Transverse colon (tissue), 4 donors: ENCODE measurements around the gene DOC2B. TPM values are rescaled to one million over a fixed set of nuclear protein-coding genes. Genes with fewer than 3 reads are reported as not detected.
"Not testable (repeated sequence)": the region's sequence is repeated elsewhere in the genome, so short reads cannot be mapped to it uniquely, and the experiment has no call there.

Experiments used
- DNase-seq: peaks from one replicate; pipeline ENCODE4 v3.0.0-alpha.2; 2019
- H3K27ac ChIP-seq, 4 donors: fragments of 200-600 bp; sonication (generic); 2 replicates each; pipeline ENCODE4 v1.5.1; 2016 to 2018; ENCODE audit warnings: inconsistent platforms in 4 of 4
- H3K27me3 ChIP-seq: fragments of 200-600 bp; sonication (generic); 2 replicates; pipeline ENCODE4 v1.5.1; 2017; ENCODE audit warnings: inconsistent platforms
- H3K36me3 ChIP-seq, 4 donors: fragments of 200-600 bp; sonication (generic); 2 replicates each; pipeline ENCODE4 v1.5.1; 2017 to 2019; ENCODE audit warnings: inconsistent platforms in 4 of 4
- H3K4me1 ChIP-seq, 4 donors: fragments of 200-600 bp; sonication (generic); 2 replicates each; pipeline ENCODE4 v1.5.1; 2017 to 2020; ENCODE audit warnings: inconsistent platforms in 4 of 4
- H3K4me3 ChIP-seq, 4 donors: fragments of 200-600 bp; sonication (generic); 1 replicate in 1 of 4; 2 replicates in 3 of 4; pipeline versions ENCODE4 v1.5.1 to v1.6.1; 2017 to 2019; ENCODE audit warnings: inconsistent platforms in 4 of 4
- H3K9me3 ChIP-seq, 2 donors: fragments of 200-600 bp; sonication (generic); 2 replicates each; pipeline ENCODE4 v1.5.1; 2017 to 2019; ENCODE audit warnings: inconsistent platforms in 2 of 2
- EP300 ChIP-seq: sonication (generic); formaldehyde crosslinking; IDR thresholded peaks from one replicate; pipeline ENCODE4 v1.6.1; 2017; ENCODE audit warnings: antibody characterized with exemption, low read depth
- POLR2A ChIP-seq: fragments of 450-650 bp; IDR thresholded peaks from one replicate; pipeline ENCODE4 v1.6.1; 2016; ENCODE audit warnings: antibody characterized with exemption, mild to moderate bottlenecking, moderate library complexity
- POLR2AphosphoS5 ChIP-seq, 3 donors: sonication (generic); formaldehyde crosslinking; IDR thresholded peaks; one replicate each; pipeline ENCODE4 v1.6.1; 2016; ENCODE audit warnings: antibody characterized with exemption in 3 of 3
- WGBS, 2 donors: methylation state at CpG; one replicate each; pipeline ENCODE4 v1.1.5; 2018; ENCODE audit warnings: low coverage in 1 of 2; 5-methylcytosine and 5-hydroxymethylcytosine counted together
- in situ Hi-C, 4 donors: fragments of 200-750 bp; cut with MboI; loops; one replicate each; pipeline versions ENCODE4 v1.15.0 to v1.15.1; 2017; ENCODE audit warnings: low sequenced_read_pairs in 3 of 4, low pct_ligation_motif_present in 1 of 4, low pct_unique_long_range_greater_than_20kb in 1 of 4
- intact Hi-C: fragments of 100-400 bp; cut with DNase I; formaldehyde crosslinking; loops from one replicate; pipeline ENCODE4 v1.15.1; 2023; ENCODE audit warnings: low total_unique reads
- total RNA-seq, 4 donors: library from RNA; depleted of rRNA; stranded (reverse); fragments of >200 nt; gene quantifications; one replicate each; pipeline ENCODE4 v1.1.0, GENCODE V29; 2016
- TF ChIP-seq, protein P1 (sequence below), 5 experiments: fragments of 200-600 bp in 3 of 5; fragments of 450-650 bp in 2 of 5; sonication (generic) in 3 of 5; IDR thresholded peaks; 1 replicate in 2 of 5; 2 replicates in 3 of 5; pipeline ENCODE4 v1.5.1; 2016 to 2017; ENCODE audit warnings: antibody characterized with exemption in 5 of 5, inconsistent platforms in 3 of 5, mild to moderate bottlenecking in 2 of 5, moderate library complexity in 1 of 5

The DOC2B gene
- total RNA-seq, 4 donors from 2014 or later = 1.8 to 11.6 (median 2.6) TPM

DNA sequence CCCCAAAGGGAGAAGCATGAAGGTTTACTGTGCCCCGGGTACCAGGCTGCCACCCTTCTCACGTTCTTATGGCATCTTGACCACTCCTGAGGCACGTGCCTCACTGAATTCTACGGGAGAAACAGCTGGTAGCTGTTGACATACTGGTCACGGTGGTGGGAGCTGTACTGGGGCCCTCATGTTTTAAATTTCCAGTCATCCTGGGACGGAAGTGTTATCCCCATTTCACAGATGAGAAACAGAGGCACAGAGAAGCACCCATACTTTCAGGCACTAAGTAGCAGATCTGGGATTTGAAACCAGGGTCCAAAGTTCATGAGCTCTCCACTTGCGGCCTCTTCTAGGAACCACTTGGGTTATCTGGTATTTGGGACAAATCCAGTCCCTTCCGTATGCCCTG is 26.3 kb upstream of the DOC2B start:
- H3K9me3 ChIP-seq = no peaks in the 10 kb centered on the region
- DNase-seq = no peak
- peaks cover 0 to 6% (median 2%) of the 10 kb centered on the region in 4 donors for H3K4me1 ChIP-seq
- intact Hi-C loops = no loop called here
- TF ChIP-seq POLR2AphosphoS5 (IDR thresholded peaks at IDR 0.05) (no peak), POLR2A (no peak), EP300 (no peak)
- TF ChIP-seq, protein P1, sequence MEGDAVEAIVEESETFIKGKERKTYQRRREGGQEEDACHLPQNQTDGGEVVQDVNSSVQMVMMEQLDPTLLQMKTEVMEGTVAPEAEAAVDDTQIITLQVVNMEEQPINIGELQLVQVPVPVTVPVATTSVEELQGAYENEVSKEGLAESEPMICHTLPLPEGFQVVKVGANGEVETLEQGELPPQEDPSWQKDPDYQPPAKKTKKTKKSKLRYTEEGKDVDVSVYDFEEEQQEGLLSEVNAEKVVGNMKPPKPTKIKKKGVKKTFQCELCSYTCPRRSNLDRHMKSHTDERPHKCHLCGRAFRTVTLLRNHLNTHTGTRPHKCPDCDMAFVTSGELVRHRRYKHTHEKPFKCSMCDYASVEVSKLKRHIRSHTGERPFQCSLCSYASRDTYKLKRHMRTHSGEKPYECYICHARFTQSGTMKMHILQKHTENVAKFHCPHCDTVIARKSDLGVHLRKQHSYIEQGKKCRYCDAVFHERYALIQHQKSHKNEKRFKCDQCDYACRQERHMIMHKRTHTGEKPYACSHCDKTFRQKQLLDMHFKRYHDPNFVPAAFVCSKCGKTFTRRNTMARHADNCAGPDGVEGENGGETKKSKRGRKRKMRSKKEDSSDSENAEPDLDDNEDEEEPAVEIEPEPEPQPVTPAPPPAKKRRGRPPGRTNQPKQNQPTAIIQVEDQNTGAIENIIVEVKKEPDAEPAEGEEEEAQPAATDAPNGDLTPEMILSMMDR (IDR thresholded peaks at IDR 0.05) = no peak
- no peak overlapping the region for H3K27ac ChIP-seq
- in situ Hi-C loops = no loop called here
- no peak overlapping the region for H3K4me3 ChIP-seq
- H3K27me3 ChIP-seq = no peaks in the 10 kb centered on the region
- H3K36me3 ChIP-seq = no peaks in the 10 kb centered on the region
- WGBS, 2 donors = 83% methylated on average over 8 of the region's 8 CpGs; no CpG with 5 or more reads in 1 of the 2 donors

DNA sequence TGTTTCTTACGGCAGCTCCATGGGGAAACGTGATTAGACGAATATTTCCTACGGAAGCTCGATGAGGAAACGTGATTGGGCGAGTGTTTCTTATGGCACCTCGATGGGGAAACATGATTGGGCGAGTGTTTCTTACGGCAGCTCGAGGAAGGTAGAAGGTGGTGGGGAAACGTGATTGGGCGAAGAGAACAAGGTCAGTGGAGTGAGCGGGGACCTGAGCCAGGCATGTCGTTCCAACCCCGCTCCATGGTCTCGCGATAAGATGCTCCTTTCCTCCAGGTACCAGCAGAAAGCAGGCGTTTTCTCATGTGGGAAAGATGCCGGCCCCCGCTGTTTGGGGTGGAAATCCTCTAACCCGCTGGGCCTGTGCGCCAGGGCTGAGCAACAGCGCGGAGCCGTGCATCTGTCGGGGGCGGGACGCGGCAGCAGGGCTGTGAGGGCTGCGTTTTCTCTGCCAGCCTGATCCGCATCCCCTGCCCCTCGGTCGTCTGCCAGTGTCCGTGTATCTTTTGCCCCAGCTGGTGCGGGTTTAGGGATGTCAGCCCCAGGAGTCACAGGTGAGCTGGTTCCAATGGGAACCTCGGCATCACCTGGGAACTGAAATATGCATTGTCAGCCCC is 25.6 kb upstream of the DOC2B start:
- no peak overlapping the region for H3K27ac ChIP-seq
- DNase-seq = no peak
- no peaks in the 10 kb centered on the region for H3K27me3 ChIP-seq
- in situ Hi-C loops = no loop called here
- WGBS, 2 donors = 95% methylated on average over 13 to 37 of the region's 37 CpGs
- TF ChIP-seq POLR2A (no peak), POLR2AphosphoS5 (IDR thresholded peaks at IDR 0.05) (no peak), EP300 (no peak)
- TF ChIP-seq, protein P1 (IDR thresholded peaks at IDR 0.05) = no peak
- peaks cover 0 to 6% (median 2%) of the 10 kb centered on the region in 4 donors for H3K4me1 ChIP-seq
- no peak overlapping the region for H3K4me3 ChIP-seq
- H3K36me3 ChIP-seq = no peaks in the 10 kb centered on the region
- intact Hi-C loops = no loop called here
- H3K9me3 ChIP-seq = no peaks in the 10 kb centered on the region

DNA sequence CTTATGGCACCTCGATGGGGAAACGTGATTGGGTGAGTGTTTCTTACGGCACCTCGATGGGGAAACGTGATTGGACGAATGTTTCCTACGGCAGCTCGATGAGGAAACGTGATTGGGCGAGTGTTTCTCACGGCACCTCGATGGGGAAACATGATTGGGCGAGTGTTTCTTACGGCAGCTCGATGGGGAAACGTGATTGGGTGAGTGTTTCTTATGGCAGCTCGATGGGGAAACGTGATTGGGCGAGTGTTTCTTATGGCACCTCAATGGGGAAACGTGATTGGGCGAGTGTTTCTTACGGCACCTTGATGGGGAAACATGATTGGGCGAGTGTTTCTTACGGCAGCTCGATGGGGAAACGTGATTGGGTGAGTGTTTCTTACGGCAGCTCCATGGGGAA is 25.0 kb upstream of the DOC2B start:
- H3K4me1 ChIP-seq, H3K36me3 ChIP-seq, intact Hi-C loops, H3K9me3 ChIP-seq, H3K4me3 ChIP-seq, DNase-seq, in situ Hi-C loops, H3K27ac ChIP-seq, H3K27me3 ChIP-seq: not testable (repeated sequence)
- 93% methylated on average over 26 to 27 of the region's 27 CpGs for WGBS, 2 donors

DNA sequence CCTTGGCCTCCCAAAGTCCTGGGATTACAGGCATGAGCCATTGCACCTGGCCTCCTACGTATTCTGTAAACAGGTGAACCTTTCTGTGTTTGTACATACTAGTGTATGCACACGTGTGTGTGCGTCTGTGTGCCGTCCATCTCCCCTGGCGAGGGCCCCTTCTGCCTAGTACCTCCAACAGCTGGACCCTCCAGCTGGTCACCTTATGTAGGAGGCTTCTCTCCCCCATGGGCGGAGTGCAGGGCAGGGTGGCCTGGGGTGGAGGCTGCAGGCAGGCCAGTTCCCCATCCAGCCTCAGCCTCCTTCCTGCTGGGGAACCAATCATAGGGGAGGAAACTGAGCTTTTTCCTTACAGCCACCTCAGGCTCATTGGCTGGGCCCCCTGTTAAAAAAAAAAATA is 24.4 kb upstream of the DOC2B start:
- no peak for DNase-seq
- WGBS, 2 donors = 80 to 83% methylated on average over 1 to 6 of the region's 6 CpGs
- in situ Hi-C loops = no loop called here
- Histone ChIP-seq H3K4me3 (no peak overlapping the region), H3K9me3 (no peaks in the 10 kb centered on the region), H3K27me3 (no peaks in the 10 kb centered on the region), H3K4me1 (peaks cover 0 to 6% (median 2%) of the 10 kb centered on the region in 4 donors), H3K27ac (no peak overlapping the region), H3K36me3 (no peaks in the 10 kb centered on the region)
- TF ChIP-seq EP300 (no peak), POLR2AphosphoS5 (IDR thresholded peaks at IDR 0.05) (no peak), POLR2A (no peak)
- TF ChIP-seq, protein P1 (IDR thresholded peaks at IDR 0.05) = no peak
- intact Hi-C loops = no loop called here

DNA sequence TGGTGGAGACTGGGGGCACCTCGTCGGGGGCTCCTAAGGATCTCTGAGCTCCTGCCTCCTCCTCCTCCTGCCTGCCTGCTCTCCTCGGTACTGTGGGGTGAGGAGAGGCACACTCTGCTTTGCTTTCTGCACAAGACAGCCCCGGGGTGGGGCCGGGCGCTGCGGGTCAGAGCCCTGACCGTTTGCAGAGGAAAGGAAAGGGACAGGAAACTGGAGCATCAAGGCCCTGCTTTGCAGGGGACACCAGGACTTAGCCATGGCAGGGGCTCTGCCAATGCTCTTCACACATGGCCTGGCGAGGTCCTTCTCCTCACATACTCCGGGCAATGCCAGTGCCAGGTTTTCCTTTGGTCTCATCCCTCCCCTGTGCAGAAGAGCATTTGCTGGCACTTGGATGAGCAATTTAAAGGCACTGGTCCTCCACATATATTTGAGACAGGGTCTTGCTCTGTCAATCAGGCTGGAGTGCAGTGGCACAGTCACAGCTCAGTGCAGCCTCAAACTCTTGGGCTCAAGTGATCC is 23.8 kb upstream of the DOC2B start:
- Histone ChIP-seq H3K36me3 (no peaks in the 10 kb centered on the region), H3K27me3 (peaks cover 5% of the 10 kb centered on the region), H3K4me3 (no peak overlapping the region), H3K27ac (no peak overlapping the region), H3K9me3 (no peaks in the 10 kb centered on the region), H3K4me1 (peaks cover 0 to 6% (median 2%) of the 10 kb centered on the region in 4 donors)
- DNase-seq = no peak
- WGBS, 2 donors = 10 to 24% methylated on average over 2 to 10 of the region's 10 CpGs
- TF ChIP-seq, protein P1 (IDR thresholded peaks at IDR 0.05) = no peak
- TF ChIP-seq POLR2A = no peak
- no peak for TF ChIP-seq POLR2AphosphoS5 (IDR thresholded peaks at IDR 0.05)
- TF ChIP-seq EP300 = no peak
- in situ Hi-C loops = no loop called here
- intact Hi-C loops = no loop called here
